HG02852 (cell line): ENCODE data around the gene PBXIP1.

Source experiments
- ATAC-seq: cut with Tn5 transposase; IDR thresholded peaks from one replicate; pipeline ENCODE4 v1.9.1; 2021; ENCODE audit warnings: mild to moderate bottlenecking, moderate library complexity; ENCODE audit not compliant: unreplicated experiment

The PBXIP1 gene

DNA sequence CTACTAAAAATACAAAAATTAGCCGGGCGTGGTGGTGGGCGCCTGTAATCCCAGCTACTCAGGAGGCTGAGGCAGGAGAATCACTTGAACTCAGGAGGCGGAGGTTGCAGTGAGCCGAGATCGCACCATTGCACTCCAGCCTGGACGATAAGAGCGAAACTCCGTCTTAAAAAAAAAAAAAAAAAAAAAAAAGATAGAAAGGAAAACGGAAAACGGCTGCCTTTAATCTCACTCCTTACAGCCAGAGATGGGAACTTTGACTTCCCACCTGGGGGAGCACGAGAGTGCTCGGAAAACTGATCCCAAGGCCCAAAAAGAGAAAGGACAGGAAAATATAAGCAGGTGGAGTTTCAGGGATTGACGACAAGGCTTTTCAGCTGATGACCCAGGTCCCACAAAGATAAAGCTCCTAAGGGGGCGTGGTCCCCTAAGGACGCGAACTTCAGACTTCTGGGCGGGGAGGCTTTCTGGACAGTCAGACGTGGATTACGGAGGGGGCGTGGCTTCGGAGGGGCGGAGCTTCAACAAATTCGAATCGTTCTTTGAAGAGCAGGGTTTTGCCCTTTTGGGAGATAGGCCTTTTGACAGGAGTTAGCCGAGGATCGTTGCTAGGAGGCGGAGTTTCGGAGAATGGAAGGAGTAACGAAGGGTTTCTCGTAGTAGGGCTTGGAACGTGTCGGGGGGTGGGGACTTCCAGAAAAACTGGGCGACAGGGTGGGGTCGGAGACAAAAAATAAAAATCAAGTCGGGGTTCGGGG is 17.6 kb upstream of the PBXIP1 start:
- ATAC-seq = no peak

GRCh38 chr1:154972517-154973343 is 16.8 kb upstream of the PBXIP1 start:
- no peak for ATAC-seq

GRCh38 chr1:154972213-154972516 is 16.3 kb upstream of the PBXIP1 start:
- ATAC-seq = no peak

GRCh38 chr1:154971341-154971998 is 15.6 kb upstream of the PBXIP1 start:
- no peak for ATAC-seq

DNA sequence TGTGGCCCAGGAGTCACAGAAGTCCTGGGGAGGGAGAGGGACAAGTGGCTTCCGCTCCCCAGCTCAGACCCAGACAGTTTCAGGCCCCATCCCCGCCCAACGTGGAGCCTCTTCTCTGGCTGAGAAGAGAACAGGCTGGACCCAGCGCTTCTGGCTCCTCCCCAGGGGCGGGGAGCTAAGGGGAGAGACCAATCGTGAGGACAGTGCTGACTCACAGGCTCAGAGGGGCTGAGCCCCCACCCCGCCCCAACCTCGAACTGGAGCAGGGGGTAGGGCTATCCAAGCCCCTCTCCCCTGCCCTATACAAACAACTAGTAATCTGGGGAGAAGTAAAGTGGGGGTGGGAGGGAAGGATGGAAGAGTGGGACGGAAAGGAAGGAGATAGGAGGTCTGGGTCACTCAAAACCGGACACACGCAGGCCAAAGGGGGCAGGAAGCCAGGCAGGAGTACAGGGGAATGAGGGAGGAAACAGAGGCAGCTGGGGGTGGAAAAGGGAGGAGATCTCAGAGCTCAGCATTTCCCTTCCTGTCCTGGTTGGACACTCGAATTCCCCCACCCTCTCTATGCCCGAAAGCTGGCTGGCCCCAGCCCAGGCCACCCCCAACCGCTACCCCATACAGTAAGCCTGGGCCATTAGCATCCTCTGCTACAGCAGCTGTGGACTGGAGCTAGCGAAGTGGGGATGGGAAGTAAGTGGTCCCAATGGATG is 14.9 kb upstream of the PBXIP1 start, which contains the start of gene SHC1:
SHC1 (minus strand) TSS at position 117 of the 710 bp plus-strand sequence. CDS start 221 bp downstream, outside the sequence.
- ATAC-seq = no peak

GRCh38 chr1:154969860-154970452 is 14.1 kb upstream of the PBXIP1 start:
- no peak for ATAC-seq

DNA sequence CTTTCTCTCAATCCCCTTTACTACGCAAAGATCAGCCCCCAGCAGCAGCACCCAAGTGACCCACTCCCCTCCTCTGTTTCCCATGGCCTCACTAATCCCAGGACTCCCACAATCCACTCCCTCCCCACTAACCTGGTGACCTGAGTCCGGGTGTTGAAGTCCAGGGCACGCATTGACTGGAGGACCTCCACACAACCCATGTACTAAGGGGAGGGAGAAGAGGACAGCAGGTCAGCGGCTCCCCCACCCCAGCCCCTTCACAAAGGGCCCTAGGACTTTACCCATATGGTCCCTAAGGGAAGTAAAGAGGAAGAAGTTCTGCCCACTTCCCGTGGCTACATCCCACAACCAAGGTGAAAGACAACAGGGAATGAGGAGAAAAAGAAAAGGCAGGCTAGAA is 13.3 kb upstream of the PBXIP1 start:
- no peak for ATAC-seq

DNA sequence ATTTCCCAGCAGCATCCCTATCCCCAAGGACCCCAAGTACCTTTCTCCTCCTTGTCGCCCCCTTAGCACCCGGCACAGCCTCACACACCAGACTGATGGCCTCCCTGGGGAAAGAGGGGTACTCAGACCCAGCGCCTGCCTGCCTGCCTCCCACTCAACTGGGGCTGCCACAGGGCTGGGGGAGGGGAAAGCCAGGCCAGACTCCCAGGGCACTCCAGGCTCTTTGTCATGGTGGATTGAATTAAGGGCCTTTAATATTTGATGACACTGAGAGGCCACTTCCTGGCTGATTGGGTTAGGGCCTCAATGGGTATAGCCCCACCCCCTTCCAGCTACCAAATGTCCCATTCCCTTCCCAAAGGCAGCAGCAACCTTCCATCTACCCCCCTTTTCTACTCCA is 12.8 kb upstream of the PBXIP1 start:
- no peak for ATAC-seq

DNA sequence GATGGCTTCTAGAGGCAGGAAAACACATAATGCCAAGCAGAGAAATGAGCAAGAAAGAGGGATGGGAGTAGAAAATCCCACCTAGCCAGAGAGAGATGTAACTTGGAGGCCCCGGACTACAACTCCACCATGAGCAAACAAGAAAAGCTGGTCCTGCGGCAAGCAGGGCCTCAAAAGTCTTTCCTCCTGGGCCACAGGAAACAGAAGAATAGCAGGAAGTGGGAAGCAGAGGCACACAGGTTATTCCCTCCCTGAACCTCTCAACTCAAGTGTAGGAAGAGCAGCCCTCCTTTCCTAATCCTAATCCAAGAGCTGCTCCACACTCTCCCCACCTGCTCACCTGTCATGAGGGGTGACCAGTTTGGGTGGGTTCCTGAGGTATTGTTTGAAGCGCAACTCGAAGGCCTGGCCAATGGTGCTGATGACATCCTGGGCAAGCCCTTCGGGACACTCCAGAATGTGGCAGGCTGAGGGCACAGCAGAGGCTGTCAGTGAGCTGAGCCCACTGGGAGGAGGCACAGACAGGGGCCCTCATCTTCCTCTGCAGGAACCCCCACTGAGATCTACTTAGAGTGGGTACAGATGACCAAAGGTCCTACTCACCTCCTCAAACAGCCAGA is 11.5 kb upstream of the PBXIP1 start:
- no peak for ATAC-seq

GRCh38 chr1:154966111-154966510 is 10.2 kb upstream of the PBXIP1 start:
- no peak for ATAC-seq

- no peak for ATAC-seq
Observed at GRCh38 chr1:154964359-154964758, 8.5 kb upstream of the PBXIP1 start.

- no peak for ATAC-seq
Observed at GRCh38 chr1:154963643-154964042, 7.7 kb upstream of the PBXIP1 start.

GRCh38 chr1:154962795-154963330 is 7.0 kb upstream of the PBXIP1 start:
- no peak for ATAC-seq

- ATAC-seq = no peak
Observed at GRCh38 chr1:154962156-154962749, 6.4 kb upstream of the PBXIP1 start.

GRCh38 chr1:154961207-154962155 is 5.6 kb upstream of the PBXIP1 start, which contains the start of gene PYGO2:
PYGO2 (minus strand) TSS chr1:154961782; CDS start chr1:154961576, 206 bp downstream.
- peak; percentile 71 for ATAC-seq

DNA sequence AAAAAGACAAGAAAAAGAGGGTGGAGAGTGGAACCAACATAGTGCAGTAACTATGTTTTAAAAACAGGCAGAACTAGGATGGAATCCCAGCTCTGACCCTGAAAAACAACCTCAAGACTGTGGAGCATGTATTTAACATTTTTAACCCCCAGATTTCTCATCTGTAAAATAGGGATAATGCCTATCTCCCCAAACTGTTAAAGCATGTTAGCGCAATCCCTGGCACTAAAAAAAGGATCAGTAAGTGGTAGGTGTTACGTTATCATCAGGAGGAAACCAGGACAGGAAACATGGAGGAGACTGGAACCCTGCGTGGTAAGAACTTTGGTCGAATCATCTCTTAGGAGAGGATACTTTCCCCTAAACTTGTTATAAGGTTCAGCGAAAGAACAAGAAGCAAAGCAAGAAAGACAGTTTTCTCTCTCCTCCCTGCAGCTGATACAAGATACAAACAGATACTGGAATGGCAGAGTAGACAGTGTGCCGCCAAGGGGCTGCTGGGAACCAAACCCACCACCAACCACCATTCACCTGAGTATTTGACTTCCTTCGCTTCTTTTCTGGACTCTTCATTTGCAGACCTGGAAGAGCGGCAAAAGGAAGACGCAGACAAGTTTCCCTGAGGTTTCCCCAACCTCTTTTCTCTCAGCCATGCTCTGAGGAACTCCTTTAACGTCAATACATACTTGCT is 4.7 kb upstream of the PBXIP1 start:
- no peak for ATAC-seq

GRCh38 chr1:154959426-154959780 is 3.5 kb upstream of the PBXIP1 start:
- no peak for ATAC-seq
